ENCODE results near the gene SH3GLB1.

DNA sequence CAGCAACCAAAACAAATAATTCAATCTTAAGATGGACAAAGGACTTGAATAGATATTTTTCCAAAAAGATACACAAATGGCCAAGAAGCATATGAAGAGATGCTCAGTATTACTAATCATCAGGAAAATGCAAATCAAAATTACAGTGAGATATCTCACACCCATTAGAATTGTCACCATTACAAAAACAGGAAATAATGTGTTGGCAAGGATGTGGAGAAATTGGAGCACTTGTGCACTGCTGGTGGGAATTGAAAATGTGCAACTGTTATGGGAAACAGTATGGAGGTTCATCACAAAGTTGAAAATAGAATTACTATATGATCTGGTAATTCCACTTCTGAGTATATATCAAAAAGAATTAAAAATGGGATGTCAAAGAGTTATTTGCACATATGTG, 83.2 kb downstream of the SH3GLB1 start:
- TF ChIP-seq, protein P1, sequence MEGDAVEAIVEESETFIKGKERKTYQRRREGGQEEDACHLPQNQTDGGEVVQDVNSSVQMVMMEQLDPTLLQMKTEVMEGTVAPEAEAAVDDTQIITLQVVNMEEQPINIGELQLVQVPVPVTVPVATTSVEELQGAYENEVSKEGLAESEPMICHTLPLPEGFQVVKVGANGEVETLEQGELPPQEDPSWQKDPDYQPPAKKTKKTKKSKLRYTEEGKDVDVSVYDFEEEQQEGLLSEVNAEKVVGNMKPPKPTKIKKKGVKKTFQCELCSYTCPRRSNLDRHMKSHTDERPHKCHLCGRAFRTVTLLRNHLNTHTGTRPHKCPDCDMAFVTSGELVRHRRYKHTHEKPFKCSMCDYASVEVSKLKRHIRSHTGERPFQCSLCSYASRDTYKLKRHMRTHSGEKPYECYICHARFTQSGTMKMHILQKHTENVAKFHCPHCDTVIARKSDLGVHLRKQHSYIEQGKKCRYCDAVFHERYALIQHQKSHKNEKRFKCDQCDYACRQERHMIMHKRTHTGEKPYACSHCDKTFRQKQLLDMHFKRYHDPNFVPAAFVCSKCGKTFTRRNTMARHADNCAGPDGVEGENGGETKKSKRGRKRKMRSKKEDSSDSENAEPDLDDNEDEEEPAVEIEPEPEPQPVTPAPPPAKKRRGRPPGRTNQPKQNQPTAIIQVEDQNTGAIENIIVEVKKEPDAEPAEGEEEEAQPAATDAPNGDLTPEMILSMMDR (IDR thresholded peaks at IDR 0.05) = no peak
- no peak for TF ChIP-seq POLR2A (IDR thresholded peaks at IDR 0.05)

Measured in body of pancreas (tissue), 4 donors.